Kidney glomerular epithelial cell (primary cell): ENCODE results near the gene ATXN7L1.
A peak's percentile ranks its signal among the peaks of the same experiment; 100 is the strongest.

Experiments
- DNase-seq: peaks from one replicate; lab custom pipeline; 2025; lab: John Stamatoyannopoulos, UW

The ATXN7L1 gene

DNA sequence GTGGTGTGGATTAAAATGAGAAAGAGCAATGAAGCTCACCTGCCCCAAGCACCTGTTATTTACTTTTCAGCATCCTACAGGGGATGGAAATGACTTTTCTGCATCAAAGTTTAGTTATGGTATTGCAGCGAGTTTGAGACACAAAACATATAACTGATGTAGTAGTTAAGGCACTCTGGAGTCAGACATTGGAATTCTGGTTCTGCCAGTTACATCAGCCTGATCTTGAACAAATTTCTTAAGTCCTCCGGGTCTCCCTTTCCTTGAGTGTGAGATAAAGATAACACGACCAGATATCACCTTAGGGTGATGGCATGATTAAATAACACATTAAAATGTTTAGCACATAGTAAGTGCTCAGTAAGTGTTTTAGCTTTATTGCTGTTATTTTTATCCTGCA, 97.4 kb downstream of the ATXN7L1 start:
- DNase-seq, result no peak

DNA sequence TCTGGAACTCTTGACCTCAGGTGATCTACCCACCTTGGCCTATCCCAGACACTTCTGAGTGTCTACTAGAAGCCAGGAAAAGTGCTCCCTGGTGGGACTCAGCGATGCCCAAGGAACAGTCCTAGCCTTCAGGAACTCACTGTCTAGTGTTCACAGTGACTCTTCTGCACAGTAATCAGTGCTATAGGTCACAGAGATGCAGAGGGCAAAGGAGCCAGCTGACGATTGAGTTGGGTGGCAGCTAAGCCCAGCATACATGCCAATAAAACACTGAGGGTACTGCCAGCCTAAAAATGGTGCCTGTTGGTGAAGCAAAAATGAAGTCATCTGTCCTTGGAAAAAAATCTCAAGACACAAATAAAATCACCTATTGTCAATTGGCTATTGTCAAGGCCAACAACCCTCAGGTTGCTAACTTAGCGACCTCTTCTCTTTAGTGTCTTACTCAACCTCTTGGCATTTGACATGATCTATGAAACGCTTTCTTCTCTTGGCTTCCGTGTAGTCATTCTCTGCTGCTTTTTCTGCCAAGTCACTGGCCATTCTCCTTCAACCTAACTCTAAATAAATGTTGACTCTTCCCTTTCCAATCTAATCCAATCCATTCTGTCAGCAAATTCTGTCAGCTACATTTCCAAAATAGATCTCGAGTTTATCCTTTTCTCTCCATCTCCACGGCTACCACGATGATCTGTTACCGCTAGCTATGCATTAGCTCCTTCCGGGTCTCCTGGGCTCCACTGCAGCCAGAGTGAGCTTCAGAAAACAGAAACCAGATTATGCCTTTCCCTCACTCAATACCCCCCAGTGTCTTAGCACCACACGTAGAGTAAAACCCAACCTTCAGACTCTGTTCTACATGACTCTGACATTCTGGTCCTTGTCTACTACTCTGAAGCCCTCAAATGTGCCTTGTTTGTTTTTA, 99.2 kb downstream of the ATXN7L1 start:
- DNase-seq, result no peak

DNA sequence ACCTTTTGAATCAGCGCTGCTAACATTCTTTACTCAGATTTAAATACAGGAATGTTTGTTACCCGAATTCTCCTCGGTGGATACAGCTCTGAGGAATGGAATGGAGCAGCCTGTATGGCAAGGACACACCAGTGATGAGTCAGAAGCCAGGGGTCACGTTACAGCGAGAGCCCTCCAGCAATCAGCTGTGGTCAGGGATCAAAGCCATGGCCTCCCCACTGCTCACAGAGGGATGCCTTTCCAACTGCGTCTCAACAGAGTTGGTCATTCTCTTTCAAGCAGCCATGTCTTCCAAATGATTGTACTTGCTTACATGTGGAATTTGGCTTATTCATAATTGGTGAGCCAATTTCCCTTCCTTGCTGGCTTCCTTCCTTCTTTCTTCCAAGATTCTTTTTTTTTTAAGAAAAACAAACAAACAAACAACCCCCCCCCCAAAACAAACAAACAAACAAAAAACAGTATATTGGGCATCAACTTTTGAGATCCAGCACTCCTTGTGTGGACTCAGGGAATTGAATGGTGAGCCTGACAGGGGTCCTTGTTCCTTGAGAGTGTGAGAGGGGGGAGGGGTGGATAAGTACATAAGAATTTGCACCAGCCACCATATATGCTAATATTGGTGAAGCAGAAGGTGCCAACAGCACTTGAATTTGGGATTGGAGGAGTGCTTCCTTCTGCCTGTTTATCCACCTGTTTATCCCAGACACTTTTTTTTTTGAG, 100.2 kb downstream of the ATXN7L1 start:
- peak; percentile 65 for DNase-seq

DNA sequence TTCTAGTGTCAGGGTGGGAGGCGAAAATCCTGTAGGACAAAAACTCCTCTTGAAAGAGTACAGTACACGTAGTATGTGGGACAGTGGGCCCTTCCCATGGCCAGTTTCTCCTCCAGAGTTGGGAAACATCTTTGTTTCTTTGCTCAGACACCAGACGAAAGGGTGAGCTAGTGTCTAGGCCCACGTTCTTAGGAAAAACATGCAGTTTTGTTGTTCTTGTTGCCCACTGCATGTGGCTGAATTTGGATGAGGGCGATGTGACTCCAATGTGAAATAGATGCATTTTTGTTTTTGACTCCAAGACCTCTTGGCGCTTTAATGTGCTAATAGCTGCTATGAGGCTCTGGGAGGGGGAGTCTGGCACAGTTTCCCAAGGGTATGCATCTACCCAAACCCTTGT, 100.8 kb downstream of the ATXN7L1 start:
- peak; percentile 15 for DNase-seq

DNA sequence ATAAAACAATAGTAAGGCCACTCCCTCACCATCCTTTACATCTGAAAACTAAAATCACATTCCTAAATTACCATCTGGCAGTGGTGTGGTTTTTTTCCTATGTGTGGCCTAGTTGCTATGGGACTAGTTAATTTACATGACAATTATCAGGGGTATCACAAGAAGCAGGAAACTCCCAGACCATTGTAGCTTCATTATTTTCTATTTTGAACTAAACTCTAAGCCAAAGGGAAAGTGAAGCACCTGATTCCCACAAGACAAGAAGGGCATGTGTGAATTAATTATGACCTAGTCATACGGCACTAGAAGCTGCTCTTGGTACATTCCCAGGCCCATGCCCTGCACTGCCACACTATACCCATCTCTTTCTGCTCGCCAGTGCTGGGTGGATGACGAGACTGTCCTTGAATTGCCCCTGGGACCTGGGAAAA, 103.4 kb downstream of the ATXN7L1 start:
- DNase-seq, result no peak

DNA sequence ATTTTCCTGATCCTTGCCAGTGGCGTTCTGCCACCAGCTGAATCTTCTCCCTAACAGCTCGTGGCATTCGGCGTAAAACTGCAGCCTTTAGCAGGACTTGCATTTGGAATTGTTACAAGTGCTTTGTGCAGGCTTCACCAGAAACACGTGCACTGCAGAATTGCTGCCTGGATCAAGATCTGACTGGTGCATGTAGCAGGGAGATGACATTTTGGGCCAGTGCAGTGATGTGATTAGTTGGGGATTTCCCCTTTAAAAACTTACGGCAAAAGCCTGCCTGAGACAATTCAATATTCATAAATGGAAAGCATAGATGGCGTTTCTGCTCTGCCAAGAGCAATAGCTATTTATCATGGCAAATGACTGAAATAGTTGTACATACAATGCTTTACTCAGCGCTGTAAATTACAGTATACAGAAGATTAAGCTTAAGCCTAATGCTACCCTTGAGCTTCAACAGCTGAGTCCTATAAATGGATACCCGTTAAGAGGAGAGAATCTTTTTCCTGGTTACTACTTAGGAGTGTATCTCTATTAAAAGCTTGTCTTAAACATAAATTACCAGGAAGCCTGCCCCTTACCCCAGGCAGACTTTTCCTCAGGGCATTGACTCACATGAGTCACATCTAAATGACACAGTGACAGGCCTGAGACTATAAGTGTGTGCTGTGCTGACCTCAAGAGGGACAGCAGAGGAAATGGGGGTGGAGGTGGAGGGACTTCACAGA, 106.3 kb downstream of the ATXN7L1 start:
- DNase-seq, result no peak

DNA sequence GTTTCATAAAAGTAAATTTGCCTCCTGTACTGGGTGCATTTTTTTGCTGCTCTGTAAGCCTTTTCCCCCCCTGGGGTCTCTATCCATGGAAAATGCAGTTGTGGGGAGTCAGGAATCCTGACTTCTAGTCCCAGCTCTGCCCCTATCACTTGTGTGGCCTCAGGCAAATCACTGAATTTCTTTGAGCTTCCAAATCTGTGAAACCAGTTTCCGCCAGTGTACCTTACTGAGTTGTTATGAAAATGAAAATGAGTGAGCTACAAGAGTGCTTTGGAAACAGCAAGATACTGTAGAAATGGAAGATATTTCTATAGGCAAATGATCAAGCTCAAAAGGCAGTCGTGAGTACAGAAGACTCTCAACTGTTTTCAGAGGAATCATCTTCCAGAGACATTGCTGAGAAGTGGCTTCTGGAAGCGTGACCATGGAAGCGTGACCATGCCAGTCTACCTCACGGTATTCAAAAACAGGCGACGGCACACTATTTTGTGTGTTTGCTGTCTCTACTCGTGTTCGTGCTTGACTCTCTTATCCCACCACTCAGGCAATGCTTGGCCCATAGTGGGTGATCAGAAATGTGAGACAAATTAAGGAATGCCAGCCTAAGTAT, 107.4 kb downstream of the ATXN7L1 start:
- no peak for DNase-seq

DNA sequence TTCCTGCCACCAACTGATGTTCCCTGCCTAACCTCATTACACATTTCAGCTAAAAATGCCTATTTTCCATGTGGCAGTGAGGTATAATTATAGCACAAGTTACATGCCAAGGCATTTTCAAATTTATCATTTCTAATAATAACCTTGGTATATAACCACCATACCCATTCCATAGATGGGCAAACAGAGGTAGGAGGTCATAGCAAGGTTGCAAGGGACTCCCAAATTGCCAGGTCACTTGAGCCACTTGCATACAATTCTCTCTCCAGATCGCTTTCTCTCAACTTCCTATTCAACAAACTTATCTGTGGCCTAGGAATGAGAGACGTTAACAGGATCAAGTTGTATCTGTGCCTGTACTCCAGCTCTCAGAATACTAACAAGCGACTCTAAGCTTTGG, 108.3 kb downstream of the ATXN7L1 start:
- DNase-seq, result no peak

DNA sequence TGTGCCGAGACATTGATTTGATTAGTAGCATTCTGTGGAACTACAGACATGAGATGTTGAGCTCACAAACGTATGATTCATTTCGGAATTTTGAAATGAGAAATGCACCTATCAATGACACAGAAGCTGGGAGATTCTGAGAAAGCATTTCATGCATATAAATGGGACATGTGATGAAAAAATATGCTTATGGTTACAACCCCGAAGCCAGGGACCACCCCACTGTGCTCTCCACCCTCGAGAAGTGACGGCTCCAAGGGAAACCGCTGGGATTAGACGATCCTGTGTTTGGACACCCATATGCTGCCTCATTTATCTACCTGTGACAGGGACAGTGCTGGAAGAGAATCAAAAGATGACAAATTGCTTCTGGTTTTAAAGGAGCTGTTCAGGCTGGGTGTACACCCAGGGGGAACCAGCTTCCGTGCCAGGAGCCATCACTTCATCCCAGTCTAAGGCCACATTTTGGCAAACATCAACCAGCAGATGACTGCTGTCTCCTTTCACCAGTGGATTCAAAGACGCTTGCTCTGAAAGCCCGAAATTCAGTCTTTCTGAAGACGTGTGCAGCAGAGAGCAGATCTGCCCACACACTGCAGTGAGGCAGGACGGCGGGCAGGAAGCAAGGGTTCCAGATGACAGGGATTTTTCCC, 109.9 kb downstream of the ATXN7L1 start:
- DNase-seq, result no peak

DNA sequence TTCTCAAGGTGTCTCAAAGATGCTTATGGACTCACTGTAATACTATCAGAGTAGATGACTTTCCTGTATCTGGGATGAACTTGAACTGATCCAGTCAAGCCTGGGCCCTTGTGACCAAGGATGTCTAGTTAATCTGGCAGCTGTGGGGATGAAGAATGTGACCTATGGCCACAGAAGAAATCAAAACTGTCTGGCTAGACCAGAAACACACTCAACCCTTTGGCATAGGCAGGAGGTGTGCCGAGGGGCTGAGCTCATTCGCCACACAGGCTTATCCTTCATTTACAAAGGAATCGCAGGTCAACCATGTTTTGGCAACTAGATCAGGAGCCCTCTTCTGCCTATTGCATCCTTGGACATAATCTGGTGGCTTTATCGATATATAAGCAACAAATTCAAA, 110.6 kb downstream of the ATXN7L1 start:
- DNase-seq, result no peak

DNA sequence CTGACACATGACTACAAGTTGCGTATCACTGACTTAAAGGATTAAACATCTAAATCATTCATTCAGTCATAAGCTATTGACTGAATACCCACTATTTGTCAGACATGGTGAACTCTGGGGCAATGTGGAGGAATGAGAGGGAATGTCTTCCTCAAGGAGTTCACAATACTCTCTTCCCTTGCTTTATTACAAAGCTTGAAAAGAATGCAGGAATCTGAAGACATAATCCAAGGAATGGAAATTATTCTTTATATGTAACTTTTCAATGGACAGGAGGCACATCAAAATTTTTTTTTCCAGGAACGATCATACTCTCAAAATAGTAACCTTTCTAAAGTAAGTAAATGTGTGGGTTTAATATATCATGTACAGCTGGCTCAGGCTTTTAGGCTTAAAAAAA, 111.9 kb downstream of the ATXN7L1 start:
- no peak for DNase-seq

DNA sequence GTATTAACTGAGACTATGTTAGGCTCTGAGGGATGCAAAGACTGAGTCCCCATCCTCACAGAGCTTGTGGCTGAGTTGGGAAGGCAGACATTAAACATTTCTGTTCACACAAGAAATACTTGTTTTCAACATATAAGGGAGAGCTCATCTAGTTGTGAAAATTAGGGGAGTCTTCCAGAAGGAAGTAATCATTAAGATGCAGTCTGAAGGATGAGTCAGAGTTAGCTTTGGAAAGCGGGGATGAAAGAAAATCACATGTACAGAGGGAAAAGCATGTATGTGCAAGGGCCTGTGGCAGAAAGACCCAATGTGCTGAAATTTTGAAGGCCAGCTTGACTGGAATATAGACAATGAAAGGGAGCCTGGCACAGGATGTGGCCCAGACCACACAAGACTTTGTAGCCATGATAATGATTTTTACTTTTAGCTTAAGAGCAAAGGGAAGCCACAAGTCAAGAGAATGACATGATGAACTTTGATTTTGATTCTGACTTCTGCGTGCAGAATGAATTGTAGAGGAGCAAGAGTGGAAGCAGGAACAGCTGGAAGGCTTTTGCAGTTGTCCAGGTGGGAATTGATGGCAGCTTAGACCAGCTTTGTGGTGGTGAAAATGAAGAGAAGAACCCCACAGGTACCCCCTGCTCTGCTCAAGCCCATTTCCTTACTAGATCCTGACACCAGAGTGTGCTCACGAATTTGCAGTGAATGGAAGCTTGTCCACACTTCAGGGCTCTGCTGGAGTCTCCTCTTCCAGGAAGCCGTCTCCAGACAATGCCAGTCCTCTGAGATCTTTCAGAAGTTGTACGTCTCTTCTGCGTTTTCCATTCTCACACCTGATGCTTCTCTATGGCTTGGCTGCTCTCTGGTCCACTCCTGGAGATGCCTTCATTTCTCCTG, 115.6 kb downstream of the ATXN7L1 start:
- DNase-seq, result no peak

DNA sequence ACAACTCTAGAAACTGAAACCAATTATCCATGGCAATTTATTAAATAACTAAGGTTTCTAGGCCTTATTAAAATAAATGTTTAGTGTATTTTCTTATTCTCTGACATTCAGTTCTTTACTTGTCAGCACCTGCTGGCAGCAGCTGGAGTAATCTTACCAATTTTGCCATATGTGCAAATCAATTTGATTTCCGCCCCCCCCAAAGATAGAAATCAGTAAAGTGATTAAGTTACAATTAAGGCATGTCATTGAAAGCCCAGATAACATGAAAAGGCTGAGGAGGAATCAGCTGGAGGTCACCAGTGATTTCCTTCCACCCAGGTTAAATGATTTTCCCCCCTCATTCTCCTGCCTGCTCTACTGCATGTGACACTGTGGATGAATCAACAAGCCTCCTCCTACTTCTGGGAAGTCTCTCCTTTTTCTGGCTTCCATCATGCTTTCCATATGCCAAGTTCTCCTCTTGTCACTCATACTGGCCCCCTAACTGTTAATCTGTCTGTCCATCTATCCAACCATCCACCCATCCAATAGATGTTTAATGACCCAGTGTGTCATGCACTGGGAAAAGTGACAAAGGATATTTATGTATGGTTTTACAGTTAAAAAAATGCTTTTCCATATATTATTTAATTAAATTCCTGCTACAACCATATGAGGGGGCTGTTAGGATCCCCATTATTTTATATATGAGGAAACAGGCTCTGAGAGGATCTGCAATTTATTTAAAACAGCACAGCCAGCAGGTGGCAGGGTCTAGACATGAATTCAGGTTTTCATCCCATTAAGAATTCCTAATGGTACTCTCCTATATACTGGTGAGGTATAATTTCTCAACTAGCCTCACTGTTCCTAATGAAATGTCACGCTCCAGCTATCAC, 116.5 kb downstream of the ATXN7L1 start:
- peak; percentile 14 for DNase-seq

DNA sequence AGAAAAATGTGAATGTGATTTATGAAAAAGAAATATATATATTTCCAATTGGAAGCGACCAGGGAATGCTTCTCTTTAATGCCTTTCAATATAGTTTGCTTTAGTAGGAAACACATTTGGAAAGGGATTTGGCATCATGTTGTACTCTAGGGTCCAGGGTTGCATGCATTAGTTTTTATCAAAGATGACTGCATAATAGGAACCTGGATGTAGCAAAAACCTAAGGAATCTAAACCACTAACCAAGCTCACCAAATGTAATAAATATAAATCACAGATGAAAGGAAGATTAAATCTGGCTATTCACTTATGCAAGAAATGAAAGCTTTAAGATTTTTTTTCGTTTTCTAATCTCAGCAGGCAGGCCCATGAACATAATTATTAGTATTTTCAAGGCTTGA, 120.0 kb downstream of the ATXN7L1 start:
- no peak for DNase-seq

DNA sequence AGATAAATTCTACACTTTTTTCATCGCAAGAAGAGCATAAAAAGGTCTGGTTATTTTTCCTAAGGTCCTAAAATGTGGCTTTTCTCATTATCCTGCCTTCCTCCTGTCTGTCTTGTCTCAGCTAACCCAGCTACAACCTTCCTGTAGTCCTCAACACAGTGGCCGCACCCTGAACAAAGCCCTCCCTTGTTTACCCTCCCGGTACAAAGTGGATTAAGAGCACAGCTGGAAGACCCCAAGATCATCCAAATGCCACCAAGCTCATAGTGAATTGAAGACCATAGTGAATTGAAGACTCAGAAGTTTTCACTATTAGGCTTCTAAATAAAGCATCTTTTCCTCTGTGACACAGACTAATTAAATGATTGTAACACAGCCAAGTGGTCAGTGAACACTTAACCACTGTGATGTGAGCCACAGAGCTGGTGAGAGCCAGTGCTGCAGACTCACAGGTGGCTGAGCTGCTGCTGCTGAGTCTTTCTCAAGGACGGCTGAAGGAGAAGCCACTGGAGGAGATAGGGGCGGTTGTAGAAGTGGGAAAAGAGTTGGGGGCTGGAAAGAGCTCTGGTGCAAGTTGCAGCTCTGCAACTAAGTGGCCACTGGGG, 123.6 kb downstream of the ATXN7L1 start:
- no peak for DNase-seq

DNA sequence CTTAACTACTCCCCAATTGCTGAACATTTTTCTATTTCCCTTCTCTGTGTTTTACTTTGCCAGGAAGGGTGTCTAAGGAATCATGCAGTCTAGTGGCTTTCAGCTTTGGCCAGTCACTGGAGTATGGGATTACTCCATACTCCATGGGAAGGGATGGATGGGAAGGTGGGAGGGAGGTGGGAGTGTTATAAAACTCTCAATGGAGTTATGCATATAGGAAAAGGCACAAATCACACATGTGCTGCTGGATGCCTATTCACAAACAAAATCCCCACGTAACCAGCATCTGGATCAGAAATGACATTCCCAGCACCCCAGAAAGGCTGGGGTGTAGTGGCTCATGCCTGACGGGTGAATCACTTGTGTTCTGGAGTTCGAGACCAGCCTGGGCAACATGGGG, 125.3 kb downstream of the ATXN7L1 start:
- DNase-seq, result no peak

DNA sequence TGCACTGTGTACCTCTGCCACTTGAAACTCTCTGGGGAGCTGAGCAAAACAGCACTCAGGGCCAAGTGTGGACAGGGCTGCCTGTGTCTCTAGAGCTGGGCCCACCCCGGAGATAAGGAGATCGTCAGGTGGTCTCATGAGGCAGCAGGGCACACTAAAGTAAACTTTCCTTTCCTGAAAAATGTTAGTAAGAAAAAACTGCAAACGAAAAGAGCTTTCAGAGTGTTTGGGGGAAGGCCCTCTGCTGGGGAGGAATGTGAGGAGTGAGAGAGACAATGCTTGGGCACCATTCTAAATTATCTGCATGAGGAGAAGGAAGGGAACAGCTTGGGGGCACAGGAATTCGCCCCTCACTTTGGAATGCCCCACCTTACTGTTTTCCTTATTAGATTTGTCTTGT, 127.7 kb downstream of the ATXN7L1 start:
- no peak for DNase-seq

DNA sequence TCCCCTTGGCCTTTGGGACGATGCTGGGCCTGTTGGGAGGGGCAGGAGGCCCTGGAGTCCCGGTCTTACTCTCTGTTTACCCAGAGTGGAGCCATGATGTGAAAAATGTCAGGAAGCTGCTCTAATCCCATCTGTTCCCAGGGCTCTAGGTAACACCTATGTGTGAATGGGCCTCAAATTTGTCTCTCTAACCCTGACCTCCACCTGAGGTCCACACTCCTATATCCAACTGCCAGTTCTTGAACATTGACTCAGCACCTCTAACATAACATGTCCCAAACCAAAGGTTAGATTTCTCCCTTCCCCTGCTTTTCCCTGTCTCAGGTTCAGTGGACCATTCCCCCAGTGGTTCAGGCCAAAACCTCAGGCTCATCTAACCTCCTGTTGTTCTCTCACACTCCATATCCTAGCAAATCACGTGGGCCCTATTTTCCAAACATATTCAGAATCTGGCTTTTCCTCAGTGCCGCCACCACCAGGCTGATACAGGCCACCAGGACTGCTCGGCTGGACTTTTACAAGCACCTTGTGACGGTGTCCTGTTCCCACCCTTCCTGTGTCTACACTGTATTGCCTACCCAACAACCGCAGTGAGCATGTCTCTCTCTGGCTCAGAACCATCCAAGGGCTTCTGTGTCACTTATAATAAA, 130.6 kb downstream of the ATXN7L1 start:
- no peak for DNase-seq

DNA sequence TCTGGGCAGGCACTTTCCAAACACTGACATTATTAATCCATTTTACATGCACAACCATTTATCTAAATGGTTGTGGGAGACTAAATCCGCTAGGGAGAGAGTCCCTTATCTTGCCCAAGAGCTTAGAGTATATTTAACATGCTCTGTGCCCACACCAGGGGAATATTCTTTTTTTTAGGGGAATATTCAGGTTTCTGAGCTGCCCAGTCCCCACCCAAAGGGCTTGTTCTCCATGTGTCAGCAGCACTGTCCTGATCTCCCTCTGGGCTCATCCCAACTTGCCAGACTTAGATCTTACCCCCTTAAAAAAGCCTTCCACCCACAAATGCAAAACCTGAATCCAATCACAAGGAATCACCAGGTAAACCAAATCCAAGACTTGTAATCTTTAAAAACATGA, 132.1 kb downstream of the ATXN7L1 start:
- no peak for DNase-seq
